ENCODE measurements around the gene ZNF664. TPM values are rescaled to one million over a fixed set of nuclear protein-coding genes. Genes with fewer than 3 reads are reported as not detected.

ZNF664 gene
- total and polyA plus RNA-seq, 2 of the 13 experiments (the other 11 are each of a cell fraction or from before 2014, with no cell fraction given) = 43.9 to 56.5 TPM

- ATAC-seq (no peak), FAIRE-seq (no peak), DNase-seq (ENCODE audit: low spot score) (no peak)
- TF ChIP-seq FOXK1 (CRISPR knock-in tag; IDR thresholded peaks at IDR 0.05; ENCODE audit: borderline replicate concordance, low read depth) (no peak), ATF7 (IDR thresholded peaks at IDR 0.05) (peak; percentile 79), ATF7 (CRISPR knock-in tag; IDR thresholded peaks at IDR 0.05) (no peak)
- Histone ChIP-seq H3K36me3 (replicated peaks in 1 of 2; ENCODE audit: control insufficient read depth in 1 of 2, insufficient read depth in 2 of 2, low read length in 2 of 2) (peaks cover 20 to 78% of the 10 kb centered on the region in 2 experiments), H3K4me2 (ENCODE audit: low read depth, low read length) (no peak overlapping the region), H3K4me1 (ENCODE audit: insufficient read depth, low read length) (peaks cover 14% of the 10 kb centered on the region; the same call in 1 of the 2 replicates), H3K4me3 (replicated peaks in 1 of 3; ENCODE audit: insufficient read depth in 1 of 3, low read depth in 2 of 3, low read length in 3 of 3) (no peak overlapping the region), H3K79me2 (ENCODE audit: insufficient read depth, low read length) (peaks cover 35% of the 10 kb centered on the region), H4K20me1 (ENCODE audit: insufficient read depth, low read length) (peaks cover 7% of the 10 kb centered on the region; the same call in 1 of the 2 replicates), H2AFZ (ENCODE audit: low read length) (no peak overlapping the region), H3K27me3 (ENCODE audit: control insufficient read depth in 1 of 2, insufficient read depth in 2 of 2, low read length in 2 of 2) (no peaks in the 10 kb centered on the region), H3K27ac (ENCODE audit: extremely low read length, insufficient read depth, low read length) (no peak overlapping the region), H3K9ac (ENCODE audit: insufficient read depth, low read depth, low read length) (no peak overlapping the region), H3K9me3 (ENCODE audit: low read length) (no peaks in the 10 kb centered on the region)
- intact Hi-C loops (cut with micrococcal nuclease; ENCODE audit: unreplicated experiment) = no loop called here
- POLR2A ChIA-PET = no interaction called here
- CTCF ChIA-PET (ENCODE audit: low intra/inter-chr PET ratio, low total read pairs) = no interaction called here
- BruUV-seq (replicated peaks) = no TSS peak
- in situ Hi-C loops (cut with HindIII; ENCODE audit: extremely low pct_ligation_motif_present, low pct_unique_long_range_greater_than_20kb) = no loop called here
- WGBS (ENCODE audit: low lambda C conversion rate) = 98% methylated on average over 6 of the region's 6 CpGs
These were observed 24.2 kb downstream of the ZNF664 start for GRCh38 chr12:123997033-123997822.

- no peak for ATAC-seq
These were observed 24.9 kb downstream of the ZNF664 start for GRCh38 chr12:123997908-123998307.

More at GRCh38 chr12:123997908-123998307, 24.9 kb downstream of the ZNF664 start:
- H3K4me1 ChIP-seq (ENCODE audit: insufficient read depth, low read length) = peaks cover 9% of the 10 kb centered on the region; the same call in 1 of the 2 replicates
- H3K4me3 ChIP-seq (replicated peaks in 1 of 3; ENCODE audit: insufficient read depth in 1 of 3, low read depth in 2 of 3, low read length in 3 of 3) = no peak overlapping the region
- DNase-seq (ENCODE audit: low spot score) = no peak
- H3K79me2 ChIP-seq (ENCODE audit: insufficient read depth, low read length) = peaks cover 39% of the 10 kb centered on the region
- TF ChIP-seq ATF7-NPFF (CRISPR knock-in tag; IDR thresholded peaks at IDR 0.05; ENCODE audit: low read depth) (no peak), ZNF253 (CRISPR knock-in tag; IDR thresholded peaks at IDR 0.05; ENCODE audit: borderline replicate concordance) (no peak), SMC3 (IDR thresholded peaks at IDR 0.05; ENCODE audit: low read length) (no peak), TEAD2 (CRISPR knock-in tag; IDR thresholded peaks at IDR 0.05) (no peak), ZNF780A (CRISPR knock-in tag; IDR thresholded peaks at IDR 0.05) (no peak)
- ChIA-PET POLR2A (no interaction called here), CTCF (ENCODE audit: low intra/inter-chr PET ratio, low total read pairs) (no interaction called here)
- H3K9ac ChIP-seq (ENCODE audit: insufficient read depth, low read depth, low read length) = no peak overlapping the region
- BruUV-seq (replicated peaks) = no TSS peak
- no peak overlapping the region for H3K4me2 ChIP-seq (ENCODE audit: low read depth, low read length)
- H3K27me3 ChIP-seq (ENCODE audit: control insufficient read depth in 1 of 2, insufficient read depth in 2 of 2, low read length in 2 of 2) = no peaks in the 10 kb centered on the region
- H3K36me3 ChIP-seq (replicated peaks in 1 of 2; ENCODE audit: control insufficient read depth in 1 of 2, insufficient read depth in 2 of 2, low read length in 2 of 2) = peaks cover 20 to 78% of the 10 kb centered on the region in 2 experiments
- H3K27ac ChIP-seq (ENCODE audit: extremely low read length, insufficient read depth, low read length) = no peak overlapping the region
- no peak for FAIRE-seq
- in situ Hi-C loops (cut with HindIII; ENCODE audit: extremely low pct_ligation_motif_present, low pct_unique_long_range_greater_than_20kb) (no loop called here), intact Hi-C loops (cut with micrococcal nuclease; ENCODE audit: unreplicated experiment) (no loop called here)
- no peaks in the 10 kb centered on the region for H3K9me3 ChIP-seq (ENCODE audit: low read length)
- H2AFZ ChIP-seq (ENCODE audit: low read length) = no peak overlapping the region
- peaks cover 7% of the 10 kb centered on the region; the same call in 1 of the 2 replicates for H4K20me1 ChIP-seq (ENCODE audit: insufficient read depth, low read length)
- 96% methylated on average over 5 of the region's 5 CpGs for WGBS (ENCODE audit: low lambda C conversion rate)
